Stimulated activated naive CD8-positive, alpha-beta T cell treated with anti-CD3 and anti-CD28 coated beads, Interleukin-15, Interleukin-2, amounts not matched to agents 100 ng/mL and 50 ng/mL, for 24 hours (primary cell): ENCODE measurements around the gene ARHGAP26.
A peak's percentile ranks its signal among the peaks of the same experiment; 100 is the strongest.

ENCODE experiments used
- H3K27ac Mint-ChIP-seq: one replicate; pipeline ENCODE4 v1.8.0; 2021; ENCODE audit warnings: mild to moderate bottlenecking, mixed read lengths
- H3K27me3 Mint-ChIP-seq: one replicate; pipeline ENCODE4 v1.8.0; 2021; ENCODE audit warnings: mixed read lengths
- H3K36me3 Mint-ChIP-seq: one replicate; pipeline ENCODE4 v1.8.0; 2021; ENCODE audit warnings: low read depth, mixed read lengths
- H3K4me1 Mint-ChIP-seq: one replicate; pipeline ENCODE4 v1.8.0; 2021; ENCODE audit warnings: low read depth, mixed read lengths
- H3K4me3 Mint-ChIP-seq: one replicate; pipeline ENCODE4 v1.8.0; 2021; ENCODE audit warnings: mild to moderate bottlenecking, mixed read lengths
- H3K9me3 Mint-ChIP-seq: one replicate; pipeline ENCODE4 v1.8.0; 2021; ENCODE audit warnings: mixed read lengths

The ARHGAP26 gene

GRCh38 chr5:143065996-143066522, 295.9 kb downstream of the ARHGAP26 start:
- Mint-ChIP-seq H3K9me3 (peaks cover 5% of the 10 kb centered on the region), H3K27me3 (no peaks in the 10 kb centered on the region), H3K4me1 (peaks cover 51% of the 10 kb centered on the region), H3K4me3 (peak overlapping the region; percentile 7), H3K27ac (peak overlapping the region; percentile 95), H3K36me3 (peaks cover 81% of the 10 kb centered on the region)

GRCh38 chr5:143066556-143067281, 296.5 kb downstream of the ARHGAP26 start:
- H3K27me3 Mint-ChIP-seq = no peaks in the 10 kb centered on the region
- peaks cover 8% of the 10 kb centered on the region for H3K9me3 Mint-ChIP-seq
- H3K4me1 Mint-ChIP-seq = peaks cover 51% of the 10 kb centered on the region
- H3K36me3 Mint-ChIP-seq = peaks cover 82% of the 10 kb centered on the region
- H3K4me3 Mint-ChIP-seq = peak overlapping the region; percentile 44
- peak overlapping the region; percentile 95 for H3K27ac Mint-ChIP-seq

GRCh38 chr5:143068712-143069111, 298.5 kb downstream of the ARHGAP26 start:
- H3K27ac Mint-ChIP-seq = peak overlapping the region; percentile 81
- H3K36me3 Mint-ChIP-seq = peaks cover 71% of the 10 kb centered on the region
- no peak overlapping the region for H3K4me3 Mint-ChIP-seq

GRCh38 chr5:143071927-143072326, 301.8 kb downstream of the ARHGAP26 start:
- H3K4me1 Mint-ChIP-seq = peaks cover 21% of the 10 kb centered on the region
- H3K27me3 Mint-ChIP-seq = no peaks in the 10 kb centered on the region
- no peak overlapping the region for H3K27ac Mint-ChIP-seq
- H3K4me3 Mint-ChIP-seq = no peak overlapping the region
- H3K9me3 Mint-ChIP-seq = peaks cover 14% of the 10 kb centered on the region
- H3K36me3 Mint-ChIP-seq = peaks cover 53% of the 10 kb centered on the region

More at GRCh38 chr5:143068712-143069111, 298.5 kb downstream of the ARHGAP26 start:
- Mint-ChIP-seq H3K9me3 (peaks cover 14% of the 10 kb centered on the region), H3K27me3 (no peaks in the 10 kb centered on the region), H3K4me1 (peaks cover 53% of the 10 kb centered on the region)

GRCh38 chr5:143072734-143073133, 302.6 kb downstream of the ARHGAP26 start:
- Mint-ChIP-seq H3K36me3 (peaks cover 47% of the 10 kb centered on the region), H3K4me1 (peaks cover 13% of the 10 kb centered on the region), H3K9me3 (peaks cover 14% of the 10 kb centered on the region), H3K4me3 (no peak overlapping the region), H3K27ac (no peak overlapping the region), H3K27me3 (no peaks in the 10 kb centered on the region)

- Mint-ChIP-seq H3K36me3 (peaks cover 40% of the 10 kb centered on the region), H3K27me3 (no peaks in the 10 kb centered on the region), H3K4me3 (no peak overlapping the region), H3K27ac (no peak overlapping the region), H3K9me3 (peaks cover 9% of the 10 kb centered on the region), H3K4me1 (peaks cover 5% of the 10 kb centered on the region)
These were observed 303.6 kb downstream of the ARHGAP26 start for GRCh38 chr5:143073766-143074165.

- Mint-ChIP-seq H3K27me3 (no peaks in the 10 kb centered on the region), H3K27ac (no peak overlapping the region), H3K36me3 (peaks cover 32% of the 10 kb centered on the region), H3K4me3 (no peak overlapping the region), H3K4me1 (peaks cover 3% of the 10 kb centered on the region), H3K9me3 (peaks cover 9% of the 10 kb centered on the region)
These were observed 304.3 kb downstream of the ARHGAP26 start for GRCh38 chr5:143074414-143074996.

- no peaks in the 10 kb centered on the region for H3K27me3 Mint-ChIP-seq
- H3K4me3 Mint-ChIP-seq = no peak overlapping the region
- H3K36me3 Mint-ChIP-seq = peaks cover 22% of the 10 kb centered on the region
- peaks cover 17% of the 10 kb centered on the region for H3K4me1 Mint-ChIP-seq
- H3K9me3 Mint-ChIP-seq = peaks cover 6% of the 10 kb centered on the region
- no peak overlapping the region for H3K27ac Mint-ChIP-seq
These were observed 306.2 kb downstream of the ARHGAP26 start for GRCh38 chr5:143076377-143076776.

- Mint-ChIP-seq H3K9me3 (peaks cover under 1% of the 10 kb centered on the region), H3K4me3 (no peak overlapping the region)
These were observed 307.4 kb downstream of the ARHGAP26 start for GRCh38 chr5:143077453-143078103.

GRCh38 chr5:143078313-143078712, 308.1 kb downstream of the ARHGAP26 start:
- Mint-ChIP-seq H3K9me3 (no peaks in the 10 kb centered on the region), H3K27me3 (no peaks in the 10 kb centered on the region), H3K4me3 (no peak overlapping the region), H3K27ac (no peak overlapping the region), H3K36me3 (peaks cover 16% of the 10 kb centered on the region), H3K4me1 (peaks cover 20% of the 10 kb centered on the region)

More at GRCh38 chr5:143077453-143078103, 307.4 kb downstream of the ARHGAP26 start:
- peaks cover 21% of the 10 kb centered on the region for H3K4me1 Mint-ChIP-seq
- H3K27me3 Mint-ChIP-seq = no peaks in the 10 kb centered on the region
- H3K27ac Mint-ChIP-seq = no peak overlapping the region
- peaks cover 17% of the 10 kb centered on the region for H3K36me3 Mint-ChIP-seq

- Mint-ChIP-seq H3K27me3 (no peaks in the 10 kb centered on the region), H3K4me3 (no peak overlapping the region), H3K9me3 (no peaks in the 10 kb centered on the region), H3K36me3 (peaks cover 19% of the 10 kb centered on the region), H3K27ac (no peak overlapping the region), H3K4me1 (peaks cover 20% of the 10 kb centered on the region)
These were observed 308.8 kb downstream of the ARHGAP26 start for GRCh38 chr5:143078971-143079370.

- Mint-ChIP-seq H3K4me1 (peaks cover 20% of the 10 kb centered on the region), H3K27ac (peak overlapping the region; percentile 89), H3K9me3 (no peaks in the 10 kb centered on the region), H3K27me3 (no peaks in the 10 kb centered on the region), H3K36me3 (peaks cover 20% of the 10 kb centered on the region), H3K4me3 (no peak overlapping the region)
These were observed 310.2 kb downstream of the ARHGAP26 start for GRCh38 chr5:143080407-143080806.

GRCh38 chr5:143080982-143081381, 310.8 kb downstream of the ARHGAP26 start:
- H3K27ac Mint-ChIP-seq = peak overlapping the region; percentile 89
- H3K9me3 Mint-ChIP-seq = no peaks in the 10 kb centered on the region
- H3K36me3 Mint-ChIP-seq = peaks cover 21% of the 10 kb centered on the region
- H3K4me1 Mint-ChIP-seq = peaks cover 20% of the 10 kb centered on the region
- no peaks in the 10 kb centered on the region for H3K27me3 Mint-ChIP-seq
- H3K4me3 Mint-ChIP-seq = peak overlapping the region; percentile 1

- Mint-ChIP-seq H3K27ac (no peak overlapping the region), H3K27me3 (no peaks in the 10 kb centered on the region), H3K4me3 (no peak overlapping the region), H3K36me3 (peaks cover 24% of the 10 kb centered on the region), H3K9me3 (no peaks in the 10 kb centered on the region), H3K4me1 (peaks cover 20% of the 10 kb centered on the region)
These were observed 312.8 kb downstream of the ARHGAP26 start for GRCh38 chr5:143083006-143083405.

GRCh38 chr5:143084407-143084806, 314.2 kb downstream of the ARHGAP26 start:
- no peak overlapping the region for H3K27ac Mint-ChIP-seq
- H3K9me3 Mint-ChIP-seq = no peaks in the 10 kb centered on the region
- no peak overlapping the region for H3K4me3 Mint-ChIP-seq
- H3K36me3 Mint-ChIP-seq = peaks cover 32% of the 10 kb centered on the region
- H3K4me1 Mint-ChIP-seq = peaks cover 23% of the 10 kb centered on the region
- no peaks in the 10 kb centered on the region for H3K27me3 Mint-ChIP-seq
